OCI-LY3 (cell line): ENCODE measurements around the gene CLCN5.

Experiments
- CTCF ChIP-seq: fragments of 200-600, 300-600 bp; sonication (generic); IDR thresholded peaks from 2 replicates; pipeline ENCODE4 v1.5.1; 2014; ENCODE audit warnings: antibody characterized with exemption, low read length, low read depth
- EZH2phosphoT487 ChIP-seq: fragments of 200-600 bp; shearing (Covaris generic); IDR thresholded peaks from 2 replicates; pipeline ENCODE4 v1.6.1; 2018; ENCODE audit warnings: antibody characterized with exemption, mixed run types, low read depth

GRCh38 chrX:49993661-49994060 lies 71.3 kb downstream of the CLCN5 start:
- TF ChIP-seq CTCF: no peak
- no peak for TF ChIP-seq EZH2phosphoT487
